Measurements from ENCODE around the gene TRAK2. TPM values are rescaled to one million over a fixed set of nuclear protein-coding genes. Genes with fewer than 3 reads are reported as not detected.

The TRAK2 gene
- total and polyA plus RNA-seq, 5 donors, result 37.6 to 141 (median 128) TPM

- Histone ChIP-seq H3K27me3 (ENCODE audit: control insufficient read depth, insufficient read depth) (no peaks in the 10 kb centered on the region), H3K4me1 (ENCODE audit: control insufficient read depth, insufficient read depth, low read length) (no peaks in the 10 kb centered on the region), H3K9me3 (ENCODE audit: control insufficient read depth, low read length) (no peaks in the 10 kb centered on the region), H3K4me3 (ENCODE audit: low read length) (no peak overlapping the region), H3K27ac (ENCODE audit: low read length) (no peak overlapping the region)
- no peak for DNase-seq
- no peak for ATAC-seq
- WGBS, result 81% methylated on average over 9 of the region's 9 CpGs
- intact Hi-C loops (cut with DNase I), result no loop called here
Observed at GRCh38 chr2:201470821-201471731, 19.8 kb upstream of the TRAK2 start.

GRCh38 chr2:201467666-201468065 lies 16.4 kb upstream of the TRAK2 start:
- no peaks in the 10 kb centered on the region for H3K9me3 ChIP-seq (ENCODE audit: control insufficient read depth, low read length)
- DNase-seq (no peak), ATAC-seq (no peak)
- peaks cover 5% of the 10 kb centered on the region for H3K4me1 ChIP-seq (ENCODE audit: control insufficient read depth, insufficient read depth, low read length)
- H3K4me3 ChIP-seq (ENCODE audit: low read length), result no peak overlapping the region
- H3K27ac ChIP-seq (ENCODE audit: low read length), result no peak overlapping the region
- intact Hi-C loops (cut with DNase I), result no loop called here
- no peaks in the 10 kb centered on the region for H3K27me3 ChIP-seq (ENCODE audit: control insufficient read depth, insufficient read depth)

- no peaks in the 10 kb centered on the region for H3K27me3 ChIP-seq (ENCODE audit: control insufficient read depth, insufficient read depth)
- no peak for DNase-seq
- peaks cover 5% of the 10 kb centered on the region for H3K4me1 ChIP-seq (ENCODE audit: control insufficient read depth, insufficient read depth, low read length)
- ATAC-seq, result peak; percentile 69 to 72
- intact Hi-C loops (cut with DNase I), result no loop called here
- WGBS, result 62% methylated on average over 3 of the region's 3 CpGs
- no peak overlapping the region for H3K4me3 ChIP-seq (ENCODE audit: low read length)
- no peaks in the 10 kb centered on the region for H3K9me3 ChIP-seq (ENCODE audit: control insufficient read depth, low read length)
- H3K27ac ChIP-seq (ENCODE audit: low read length), result no peak overlapping the region
Observed at GRCh38 chr2:201466050-201466675, 14.9 kb upstream of the TRAK2 start.

- H3K27me3 ChIP-seq (ENCODE audit: control insufficient read depth, insufficient read depth), result no peaks in the 10 kb centered on the region
- H3K4me1 ChIP-seq (ENCODE audit: control insufficient read depth, insufficient read depth, low read length), result peaks cover 5% of the 10 kb centered on the region
- intact Hi-C loops (cut with DNase I), result no loop called here
- H3K9me3 ChIP-seq (ENCODE audit: control insufficient read depth, low read length), result no peaks in the 10 kb centered on the region
- ATAC-seq (peak; percentile 59 to 62), DNase-seq (peak; percentile 21 to 62 (median 49))
- 85% methylated on average over 2 of the region's 2 CpGs for WGBS
- no peak overlapping the region for H3K4me3 ChIP-seq (ENCODE audit: low read length)
- no peak overlapping the region for H3K27ac ChIP-seq (ENCODE audit: low read length)
Observed at GRCh38 chr2:201465524-201465971, 14.3 kb upstream of the TRAK2 start.

- Histone ChIP-seq H3K4me3 (ENCODE audit: low read length) (no peak overlapping the region), H3K27me3 (ENCODE audit: control insufficient read depth, insufficient read depth) (no peaks in the 10 kb centered on the region), H3K4me1 (ENCODE audit: control insufficient read depth, insufficient read depth, low read length) (peaks cover 5% of the 10 kb centered on the region), H3K9me3 (ENCODE audit: control insufficient read depth, low read length) (no peaks in the 10 kb centered on the region), H3K27ac (ENCODE audit: low read length) (no peak overlapping the region)
- intact Hi-C loops (cut with DNase I), result no loop called here
- no peak for ATAC-seq
- no peak for DNase-seq
- WGBS, result 93% methylated on average over 1 of the region's 1 CpG
Observed at GRCh38 chr2:201464547-201464946, 13.3 kb upstream of the TRAK2 start.

GRCh38 chr2:201460532-201460931 lies 9.3 kb upstream of the TRAK2 start:
- no peak for ATAC-seq
- no peak overlapping the region for H3K27ac ChIP-seq (ENCODE audit: low read length)
- DNase-seq, result no peak
- 96% methylated on average over 1 of the region's 1 CpG for WGBS
- H3K4me1 ChIP-seq (ENCODE audit: control insufficient read depth, insufficient read depth, low read length), result peaks cover 3% of the 10 kb centered on the region
- no peak overlapping the region for H3K4me3 ChIP-seq (ENCODE audit: low read length)
- H3K9me3 ChIP-seq (ENCODE audit: control insufficient read depth, low read length), result no peaks in the 10 kb centered on the region
- intact Hi-C loops (cut with DNase I), result no loop called here
- no peaks in the 10 kb centered on the region for H3K27me3 ChIP-seq (ENCODE audit: control insufficient read depth, insufficient read depth)

GRCh38 chr2:201458381-201458780 lies 7.1 kb upstream of the TRAK2 start:
- H3K4me1 ChIP-seq (ENCODE audit: control insufficient read depth, insufficient read depth, low read length), result no peaks in the 10 kb centered on the region
- no peaks in the 10 kb centered on the region for H3K27me3 ChIP-seq (ENCODE audit: control insufficient read depth, insufficient read depth)
- no peak overlapping the region for H3K27ac ChIP-seq (ENCODE audit: low read length)
- no peak overlapping the region for H3K4me3 ChIP-seq (ENCODE audit: low read length)
- ATAC-seq (no peak), DNase-seq (no peak)
- intact Hi-C loops (cut with DNase I), result no loop called here
- no peaks in the 10 kb centered on the region for H3K9me3 ChIP-seq (ENCODE audit: control insufficient read depth, low read length)

GRCh38 chr2:201452922-201453643 lies 1.8 kb upstream of the TRAK2 start:
- 87% methylated on average over 6 of the region's 6 CpGs for WGBS
- Histone ChIP-seq H3K27ac (ENCODE audit: low read length) (no peak overlapping the region), H3K4me3 (ENCODE audit: low read length) (peak overlapping the region; percentile 75), H3K4me1 (ENCODE audit: control insufficient read depth, insufficient read depth, low read length) (no peaks in the 10 kb centered on the region), H3K27me3 (ENCODE audit: control insufficient read depth, insufficient read depth) (no peaks in the 10 kb centered on the region), H3K9me3 (ENCODE audit: control insufficient read depth, low read length) (no peaks in the 10 kb centered on the region)
- intact Hi-C loops (cut with DNase I), result loop anchor here in 3 of 4 donors (5.0 kb wide), 1 partner anchor 46 kb away; no protein-coding TSS in a partner anchor
- DNase-seq (no peak), ATAC-seq (no peak)

GRCh38 chr2:201452058-201452921 lies 1.0 kb upstream of the TRAK2 start:
- WGBS, result 13% methylated on average over 49 of the region's 49 CpGs
- Histone ChIP-seq H3K4me3 (ENCODE audit: low read length) (peak overlapping the region; percentile 75), H3K9me3 (ENCODE audit: control insufficient read depth, low read length) (no peaks in the 10 kb centered on the region), H3K27ac (ENCODE audit: low read length) (peak overlapping the region; percentile 77), H3K27me3 (ENCODE audit: control insufficient read depth, insufficient read depth) (no peaks in the 10 kb centered on the region), H3K4me1 (ENCODE audit: control insufficient read depth, insufficient read depth, low read length) (peaks cover 3% of the 10 kb centered on the region)
- DNase-seq (peak in 1 of 3 donors; percentile 51), ATAC-seq (peak; percentile 34 to 47)
- intact Hi-C loops (cut with DNase I), result loop anchor here in 3 of 4 donors (5.0 kb wide), 1 partner anchor 45 kb away; no protein-coding TSS in a partner anchor

GRCh38 chr2:201450954-201451291 lies 335 bp downstream of the TRAK2 start:
- H3K4me3 ChIP-seq (ENCODE audit: low read length), result peak overlapping the region; percentile 75
- no peaks in the 10 kb centered on the region for H3K27me3 ChIP-seq (ENCODE audit: control insufficient read depth, insufficient read depth)
- ATAC-seq (peak; percentile 44 to 61), DNase-seq (no peak)
- under 1% methylated on average over 20 of the region's 20 CpGs for WGBS
- intact Hi-C loops (cut with DNase I), result loop anchor here in 3 of 4 donors (5.0 kb wide), 1 partner anchor 44 kb away; no protein-coding TSS in a partner anchor
- H3K4me1 ChIP-seq (ENCODE audit: control insufficient read depth, insufficient read depth, low read length), result peaks cover 3% of the 10 kb centered on the region
- peak overlapping the region; percentile 69 for H3K27ac ChIP-seq (ENCODE audit: low read length)
- no peaks in the 10 kb centered on the region for H3K9me3 ChIP-seq (ENCODE audit: control insufficient read depth, low read length)

Measured in right cardiac atrium (tissue), 5 donors.